HEK293T (cell line): Measurements from ENCODE around the gene FAM135A.

Experiments
- ARNT ChIP-seq: fragments of 450-650 bp; IDR thresholded peaks from 2 replicates; pipeline ENCODE4 v1.6.1; 2017; ENCODE audit warnings: mild to moderate bottlenecking
- FOXA1 ChIP-seq: fragments of 450-650 bp; IDR thresholded peaks from 2 replicates; pipeline ENCODE4 v1.6.1; 2016; ENCODE audit warnings: mild to moderate bottlenecking
- FOXK2 ChIP-seq: fragments of 450-650 bp; IDR thresholded peaks from 2 replicates; pipeline ENCODE4 v1.6.1; 2016; ENCODE audit warnings: mild to moderate bottlenecking
- HDGF ChIP-seq: fragments of 450-650 bp; IDR thresholded peaks from 2 replicates; pipeline ENCODE4 v1.6.1; 2017; ENCODE audit warnings: antibody characterized with exemption, borderline replicate concordance
- L3MBTL2 ChIP-seq: fragments of 450-650 bp; conservative IDR thresholded peaks from 2 replicates; pipeline ENCODE4 v1.6.1; 2016; ENCODE audit warnings: mild to moderate bottlenecking
- NFRKB ChIP-seq: fragments of 450-650 bp; IDR thresholded peaks from 2 replicates; pipeline ENCODE4 v1.6.1; 2016; ENCODE audit warnings: mild to moderate bottlenecking, moderate library complexity
- PKNOX1 ChIP-seq: fragments of 450-650 bp; IDR thresholded peaks from 2 replicates; pipeline ENCODE4 v1.6.1; 2016
- SP1 ChIP-seq: fragments of 450-650 bp; IDR thresholded peaks from 2 replicates; pipeline ENCODE4 v1.6.1; 2017
- SUZ12 ChIP-seq: fragments of 450-650 bp; IDR thresholded peaks from 2 replicates; pipeline ENCODE4 v1.6.1; 2016; ENCODE audit warnings: mild to moderate bottlenecking

DNA sequence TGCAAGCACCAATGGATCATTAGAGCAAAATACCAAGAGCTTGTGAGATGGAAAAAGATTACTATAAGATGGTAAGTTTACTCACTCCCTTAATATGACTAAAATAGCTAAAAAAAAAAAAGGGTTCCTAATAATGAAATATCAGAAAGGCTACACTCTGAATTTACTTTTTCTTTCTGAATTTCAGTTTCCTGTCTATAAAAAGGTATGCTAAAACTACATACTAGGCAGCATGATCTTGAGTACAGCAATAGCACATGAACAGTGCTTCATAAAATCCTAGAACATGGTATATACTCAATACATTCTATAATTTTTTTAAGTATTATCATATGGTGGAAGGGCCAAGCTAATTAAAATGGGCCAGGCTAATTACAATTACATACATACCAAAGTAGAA lies 24.0 kb upstream of the FAM135A start:
- TF ChIP-seq PKNOX1: no peak
- TF ChIP-seq FOXK2: no peak
- TF ChIP-seq SUZ12: no peak
- no peak for TF ChIP-seq NFRKB
- no peak for TF ChIP-seq SP1
- TF ChIP-seq ARNT: no peak
- no peak for TF ChIP-seq HDGF
- TF ChIP-seq FOXA1: no peak
- TF ChIP-seq L3MBTL2: no peak
